SK-N-SH (cell line): ENCODE data around the gene IGF2BP2. TPM values are rescaled to one million over a fixed set of nuclear protein-coding genes. Genes with fewer than 3 reads are reported as not detected.

Experiments used
- CTCF ChIA-PET: fragments of 300-600, 350-600 bp; formaldehyde crosslinking; extraction: SDS; loops from one replicate; lab custom pipeline; 2021; lab: Yijun Ruan, JAX
- POLR2A ChIA-PET: fragments of 350-600 bp; sonication (Branson Sonifier 250); formaldehyde crosslinking; extraction: SDS; loops from one replicate; lab custom pipeline; 2020; ENCODE audit warnings: antibody characterized with exemption, inconsistent platforms; lab: Yijun Ruan, JAX
- DNase-seq: peaks from one replicate; pipeline ENCODE4 v3.0.0; 2012
- H2AFZ ChIP-seq: fragments of 200-600 bp; sonication (generic); 2 replicates; pipeline ENCODE4 v1.8.1; 2016; ENCODE audit warnings: antibody characterized with exemption, mild to moderate bottlenecking, low read depth
- H3F3A ChIP-seq: fragments of 200-600 bp; sonication (generic); replicated peaks from 2 replicates; pipeline ENCODE3; 2016; ENCODE audit warnings: antibody characterized with exemption, mild to moderate bottlenecking; ENCODE audit not compliant: insufficient read depth
- H3K27ac ChIP-seq, 2 experiments: fragments of 200-500 bp in 1 of 2; fragments of 200-600 bp in 1 of 2; sonication (Bioruptor generic) in 1 of 2; sonication (generic), shearing (Covaris generic) in 1 of 2; 2 replicates each; pipeline versions ENCODE4 v1.5.1 to v1.6.1; 2014 to 2016; ENCODE audit warnings: low read depth in 2 of 2, inconsistent platforms in 1 of 2, low read length in 1 of 2, mild to moderate bottlenecking in 1 of 2, mixed read lengths in 1 of 2
- H3K27me3 ChIP-seq: fragments of 200-600 bp; sonication (generic), shearing (Covaris generic); 2 replicates; pipeline ENCODE4 v1.6.1; 2016; ENCODE audit warnings: mixed run types; ENCODE audit not compliant: insufficient read depth
- H3K36me3 ChIP-seq, 2 experiments: fragments of 200-500 bp in 1 of 2; fragments of 200-600 bp in 1 of 2; sonication (Bioruptor generic) in 1 of 2; sonication (generic) in 1 of 2; replicated peaks in 1 of 2; 2 replicates each; pipeline versions ENCODE3 to v1.5.1; 2014 to 2016; ENCODE audit warnings: low read length in 1 of 2, mild to moderate bottlenecking in 1 of 2; ENCODE audit not compliant: insufficient read depth in 2 of 2, control insufficient read depth in 1 of 2
- H3K4me1 ChIP-seq, 2 experiments: fragments of 200-500 bp in 1 of 2; fragments of 200-600 bp in 1 of 2; sonication (Bioruptor generic) in 1 of 2; sonication (generic), shearing (Covaris generic) in 1 of 2; 2 replicates each; pipeline versions ENCODE4 v1.5.1 to v1.6.1; 2014 to 2016; ENCODE audit warnings: low read depth in 1 of 2, low read length in 1 of 2, mixed run types in 1 of 2; ENCODE audit not compliant: insufficient read depth in 2 of 2, control insufficient read depth in 1 of 2
- H3K4me2 ChIP-seq: fragments of 200-600 bp; sonication (generic), shearing (Covaris generic); 2 replicates; pipeline ENCODE4 v1.6.1; 2017; ENCODE audit warnings: mixed run types
- H3K4me3 ChIP-seq, 2 experiments: fragments of 200-500 bp in 1 of 2; fragments of 200-600 bp in 1 of 2; sonication (Bioruptor generic) in 1 of 2; sonication (generic), shearing (Covaris generic) in 1 of 2; 2 replicates each; pipeline versions ENCODE4 v1.5.1 to v1.8.1; 2014 to 2016; ENCODE audit warnings: low read depth in 2 of 2, inconsistent platforms in 1 of 2, low read length in 1 of 2, mild to moderate bottlenecking in 1 of 2, mixed read lengths in 1 of 2, moderate library complexity in 1 of 2
- H3K79me2 ChIP-seq: fragments of 200-600 bp; sonication (generic); 2 replicates; pipeline ENCODE4 v1.8.1; 2017; ENCODE audit warnings: mild to moderate bottlenecking; ENCODE audit not compliant: insufficient read depth
- H3K9ac ChIP-seq: fragments of 200-600 bp; sonication (generic); 2 replicates; pipeline ENCODE4 v1.6.1; 2017; ENCODE audit warnings: mixed run types
- H3K9me2 ChIP-seq: fragments of 200-600 bp; sonication (generic); 2 replicates; pipeline ENCODE4 v1.6.1; 2017; ENCODE audit warnings: mixed run types
- H3K9me3 ChIP-seq: fragments of 200-600 bp; sonication (generic); 2 replicates; pipeline ENCODE4 v1.6.1; 2017; ENCODE audit warnings: mixed run types, mild to moderate bottlenecking, moderate library complexity
- H4K20me1 ChIP-seq: fragments of 200-600 bp; sonication (generic); 2 replicates; pipeline ENCODE4 v1.6.1; 2017; ENCODE audit warnings: mild to moderate bottlenecking, mixed run types; ENCODE audit not compliant: insufficient read depth
- CTCF ChIP-seq: fragments of 200-600 bp; sonication (generic); IDR thresholded peaks from 2 replicates; pipeline ENCODE4 v1.6.1; 2017; ENCODE audit warnings: antibody characterized with exemption, mild to moderate bottlenecking, moderate library complexity
- IRF3 ChIP-seq: fragments of 150-350 bp; IDR thresholded peaks from 2 replicates; pipeline ENCODE4 v1.6.1; 2016; ENCODE audit warnings: mild to moderate bottlenecking, low read depth, low read length
- JUND ChIP-seq: IDR thresholded peaks from 2 replicates; pipeline ENCODE4 v1.4.0; 2012
- MEF2A ChIP-seq: IDR thresholded peaks from 2 replicates; pipeline ENCODE4 v1.4.0; 2012; ENCODE audit warnings: low read depth, borderline replicate concordance
- PBX3 ChIP-seq: IDR thresholded peaks from 2 replicates; pipeline ENCODE4; 2012
- RAD21 ChIP-seq: IDR thresholded peaks from 2 replicates; pipeline ENCODE4 v1.6.1; 2012; ENCODE audit warnings: mild to moderate bottlenecking, low read length
- REST ChIP-seq: IDR thresholded peaks from 2 replicates; pipeline ENCODE4 v1.6.1; 2012; ENCODE audit warnings: mild to moderate bottlenecking, low read depth, low read length, moderate library complexity
- RFX5 ChIP-seq: IDR thresholded peaks from 2 replicates; pipeline ENCODE4 v1.6.1; 2012; ENCODE audit warnings: mild to moderate bottlenecking, improper control_type of control experiment, low read length
- SMC3 ChIP-seq: IDR thresholded peaks from 2 replicates; pipeline ENCODE4 v1.6.1; 2012; ENCODE audit warnings: low read depth, low read length, improper control_type of control experiment
- TCF12 ChIP-seq: IDR thresholded peaks from 2 replicates; pipeline ENCODE4 v1.4.0; 2012
- TEAD4 ChIP-seq: IDR thresholded peaks from 2 replicates; pipeline ENCODE4 v1.4.0; 2012; ENCODE audit warnings: mild to moderate bottlenecking, borderline replicate concordance; ENCODE audit not compliant: insufficient read depth
- USF2 ChIP-seq: fragments of 150-350 bp; IDR thresholded peaks from 2 replicates; pipeline ENCODE4 v1.6.1; 2017; ENCODE audit warnings: antibody characterized with exemption, low read length, low read depth, borderline replicate concordance
- YY1 ChIP-seq: IDR thresholded peaks from 2 replicates; pipeline ENCODE4 v1.4.0; 2012; ENCODE audit warnings: low read depth, mild to moderate bottlenecking
- WGBS: methylation state at CpG from one replicate; pipeline ENCODE4 v1.1.6; 2017; ENCODE audit warnings: low lambda C conversion rate; 5-methylcytosine and 5-hydroxymethylcytosine counted together
- polyA plus RNA-seq, 3 experiments: library from polyadenylated mRNA; depleted of rRNA; stranded (reverse); fragments of >200 nt; gene quantifications; 2 replicates each; pipeline ENCODE4 v1.2.3, GENCODE V29; 2012
- TF ChIP-seq, protein P1 (sequence below): IDR thresholded peaks from 2 replicates; pipeline ENCODE4 v1.4.0; 2012; ENCODE audit warnings: low read depth, borderline replicate concordance

The IGF2BP2 gene
- polyA plus RNA-seq, 1 of the 3 experiments (the other 2 are of a cell fraction), result 5.4 TPM

DNA sequence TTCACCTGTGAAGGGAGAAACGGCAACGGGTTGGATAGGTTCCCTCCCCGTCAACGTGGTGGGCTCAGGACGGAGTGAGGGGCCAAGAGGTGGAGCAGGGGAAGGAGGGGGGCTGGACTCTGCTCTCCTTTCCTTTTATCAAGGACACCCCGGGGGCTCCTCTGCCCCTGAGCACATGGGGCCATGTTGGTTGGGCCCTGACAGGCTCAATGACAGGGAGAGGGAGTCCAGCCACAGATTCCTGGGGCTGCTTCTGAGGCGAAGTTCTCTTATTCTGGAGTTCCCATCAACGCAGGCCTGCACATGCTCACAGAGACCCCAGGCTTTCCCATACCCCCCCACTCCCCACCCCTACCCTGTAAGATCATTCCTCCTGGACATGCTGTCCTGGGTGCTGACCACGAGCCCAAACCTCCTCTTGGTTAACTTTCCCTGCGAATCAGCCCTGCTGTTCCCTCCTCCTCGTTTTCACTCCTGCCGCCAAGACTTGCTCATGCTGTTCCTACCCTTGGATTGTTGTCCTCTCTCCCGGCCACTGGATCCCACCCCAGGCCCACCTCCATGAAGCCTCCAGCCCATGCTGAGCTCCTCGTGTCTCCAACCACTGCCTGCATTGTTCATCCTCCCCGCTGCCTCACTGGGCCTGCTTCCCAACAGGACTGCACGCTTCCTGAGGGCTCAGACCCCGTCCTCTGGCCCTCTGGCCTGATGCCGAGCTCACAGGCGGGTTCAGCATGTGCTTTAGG, 177.5 kb downstream of the IGF2BP2 start:
- Histone ChIP-seq H2AFZ (no peak overlapping the region), H3K36me3 (peaks cover 47 to 68% of the 10 kb centered on the region in 2 experiments), H3K4me3 (no peak overlapping the region), H3K9me2 (no peaks in the 10 kb centered on the region), H3K9ac (no peak overlapping the region), H3F3A (peaks cover 12% of the 10 kb centered on the region)
- CTCF ChIA-PET, result interaction anchor here (1.1 to 4.9 kb wide), 4 partner anchors 11 to 122 kb away, joined by 3 to 36 read pairs (median 6); partner anchors contain the start of gene SENP2
- 96% methylated on average over 12 of the region's 19 CpGs for WGBS
- no peak for TF ChIP-seq MEF2A
- no peak for TF ChIP-seq REST
- TF ChIP-seq RAD21, result no peak
- TF ChIP-seq PBX3, result no peak
- no peak for TF ChIP-seq SMC3
- no peak for TF ChIP-seq TCF12
- no peak for TF ChIP-seq IRF3
- TF ChIP-seq, protein P1, sequence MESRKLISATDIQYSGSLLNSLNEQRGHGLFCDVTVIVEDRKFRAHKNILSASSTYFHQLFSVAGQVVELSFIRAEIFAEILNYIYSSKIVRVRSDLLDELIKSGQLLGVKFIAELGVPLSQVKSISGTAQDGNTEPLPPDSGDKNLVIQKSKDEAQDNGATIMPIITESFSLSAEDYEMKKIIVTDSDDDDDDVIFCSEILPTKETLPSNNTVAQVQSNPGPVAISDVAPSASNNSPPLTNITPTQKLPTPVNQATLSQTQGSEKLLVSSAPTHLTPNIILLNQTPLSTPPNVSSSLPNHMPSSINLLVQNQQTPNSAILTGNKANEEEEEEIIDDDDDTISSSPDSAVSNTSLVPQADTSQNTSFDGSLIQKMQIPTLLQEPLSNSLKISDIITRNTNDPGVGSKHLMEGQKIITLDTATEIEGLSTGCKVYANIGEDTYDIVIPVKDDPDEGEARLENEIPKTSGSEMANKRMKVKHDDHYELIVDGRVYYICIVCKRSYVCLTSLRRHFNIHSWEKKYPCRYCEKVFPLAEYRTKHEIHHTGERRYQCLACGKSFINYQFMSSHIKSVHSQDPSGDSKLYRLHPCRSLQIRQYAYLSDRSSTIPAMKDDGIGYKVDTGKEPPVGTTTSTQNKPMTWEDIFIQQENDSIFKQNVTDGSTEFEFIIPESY, result no peak
- no peak for TF ChIP-seq RFX5
- TF ChIP-seq TEAD4, result no peak
- no peak for TF ChIP-seq CTCF
- no peak for TF ChIP-seq JUND
- no peak for TF ChIP-seq USF2
- no peak for TF ChIP-seq YY1
- TF ChIP-seq, all 33 proteins: peak for 0
- POLR2A ChIA-PET, result no interaction called here
- H4K20me1 ChIP-seq, result no peaks in the 10 kb centered on the region
- no peaks in the 10 kb centered on the region for H3K27me3 ChIP-seq
- no peak for DNase-seq
- no peak overlapping the region for H3K4me2 ChIP-seq
- no peaks in the 10 kb centered on the region for H3K9me3 ChIP-seq
- H3K4me1 ChIP-seq, result peaks cover 0 to 4% of the 10 kb centered on the region in 2 experiments; a peak in 1 of 4 replicates
- H3K79me2 ChIP-seq, result no peaks in the 10 kb centered on the region
- H3K27ac ChIP-seq, result no peak overlapping the region
